PC-3 (cell line): Measurements from ENCODE around the gene NEU3. TPM values are rescaled to one million over a fixed set of nuclear protein-coding genes. Genes with fewer than 3 reads are reported as not detected.

ENCODE experiments used
- ATAC-seq: fragments of 200-7000 bp; cut with Tn5 transposase; 2 replicates; pipeline ENCODE4 v1.9.1; 2020; ENCODE audit warnings: mild to moderate bottlenecking, moderate library complexity
- BruUV-seq: library from RNA; stranded (reverse); fragments of 400-500 nt; replicated peaks from 2 replicates; lab custom pipeline; 2021; lab: Mats Ljungman, UMichigan
- CTCF ChIA-PET: fragments of 300-600 bp; sonication (Branson Sonifier 250); formaldehyde crosslinking; loops from one replicate; lab custom pipeline; 2022; ENCODE audit warnings: antibody characterized with exemption; lab: Charles Lee
- POLR2A ChIA-PET: fragments of 300-600 bp; sonication (Branson Sonifier 250); formaldehyde crosslinking; loops from one replicate; lab custom pipeline; 2022; ENCODE audit warnings: antibody characterized with exemption; ENCODE audit not compliant: unreplicated experiment; lab: Charles Lee
- DNase-seq: peaks from one replicate; pipeline ENCODE4 v3.0.0-alpha.2; 2015
- H2AFZ ChIP-seq: fragments of 300-600 bp; sonication (generic); 2 replicates; pipeline ENCODE4 v1.6.0; 2016; ENCODE audit warnings: antibody characterized with exemption, low read length
- H3F3A ChIP-seq: fragments of 300-600 bp; sonication (generic); one replicate; pipeline ENCODE4 v1.6.0; 2017; ENCODE audit warnings: antibody characterized with exemption, low read length, control low read depth, mild to moderate bottlenecking; ENCODE audit not compliant: unreplicated experiment
- H3K27ac ChIP-seq: fragments of 300-600 bp; sonication (generic); 2 replicates; pipeline ENCODE4 v1.5.1; 2016; ENCODE audit warnings: mild to moderate bottlenecking, low read length
- H3K27me3 ChIP-seq: fragments of 300-600 bp; sonication (generic); 2 replicates; pipeline ENCODE4 v1.6.1; 2016; ENCODE audit warnings: low read length, mixed read lengths
- H3K36me3 ChIP-seq: fragments of 300-600 bp; sonication (generic); 2 replicates; pipeline ENCODE4 v1.6.1; 2016; ENCODE audit warnings: low read depth, mixed run types, low read length, mixed read lengths
- H3K4me1 ChIP-seq: fragments of 300-600 bp; sonication (generic); 2 replicates; pipeline ENCODE4 v1.5.1; 2016; ENCODE audit warnings: low read length; ENCODE audit not compliant: insufficient read depth
- H3K4me2 ChIP-seq: fragments of 300-600 bp; sonication (generic); 2 replicates; pipeline ENCODE4 v1.6.0; 2016; ENCODE audit warnings: low read length
- H3K4me3 ChIP-seq: fragments of 300-600 bp; sonication (generic); 2 replicates; pipeline ENCODE4 v1.5.1; 2016; ENCODE audit warnings: mild to moderate bottlenecking, low read length, mixed read lengths
- H3K79me2 ChIP-seq: fragments of 300-600 bp; sonication (generic); 2 replicates; pipeline ENCODE4 v1.6.1; 2017; ENCODE audit warnings: low read length, mixed read lengths
- H3K9ac ChIP-seq: fragments of 300-600 bp; sonication (generic); 2 replicates; pipeline ENCODE4 v1.6.0; 2016; ENCODE audit warnings: mild to moderate bottlenecking, low read length
- H3K9me2 ChIP-seq: fragments of 300-600 bp; sonication (generic); replicated peaks from 2 replicates; pipeline ENCODE4 v1.6.1; 2016; ENCODE audit warnings: mixed run types, low read length, mixed read lengths
- H3K9me3 ChIP-seq: fragments of 300-600 bp; sonication (generic); 2 replicates; pipeline ENCODE4 v1.6.1; 2016; ENCODE audit warnings: low read length, mixed read lengths
- H4K20me1 ChIP-seq: fragments of 300-600 bp; sonication (generic); 2 replicates; pipeline ENCODE4 v1.6.1; 2016; ENCODE audit warnings: low read length, mixed read lengths
- CTCF ChIP-seq: fragments of 300-600 bp; sonication (generic); conservative IDR thresholded peaks from 2 replicates; pipeline ENCODE4 v1.5.1; 2017; ENCODE audit warnings: antibody characterized with exemption, low read depth, mild to moderate bottlenecking, low read length
- EZH2 ChIP-seq: fragments of 300-600 bp; sonication (generic); IDR thresholded peaks from one replicate; pipeline ENCODE4 v1.6.1; 2017; ENCODE audit warnings: antibody characterized with exemption, mild to moderate bottlenecking, low read length; ENCODE audit not compliant: unreplicated experiment
- EZH2phosphoT487 ChIP-seq: fragments of 300-600 bp; sonication (generic); IDR thresholded peaks from 2 replicates; pipeline ENCODE4 v1.6.1; 2018; ENCODE audit warnings: mild to moderate bottlenecking, antibody characterized with exemption, low read length, borderline replicate concordance
- intact Hi-C: fragments of 100-400 bp; cut with micrococcal nuclease; formaldehyde crosslinking; loops from 2 replicates; pipeline ENCODE4 v1.9.0; 2023
- total RNA-seq: library from RNA; depleted of rRNA; stranded (reverse); fragments of >200 nt; gene quantifications from 2 replicates; pipeline ENCODE4 v1.2.3, GENCODE V29; 2014

NEU3 gene
- total RNA-seq, 1 experiment from 2014 or later: 15.7 TPM

GRCh38 chr11:74990941-74991340, 2.2 kb downstream of the NEU3 start:
- H3K9ac ChIP-seq: no peak overlapping the region
- H3K4me2 ChIP-seq: peak overlapping the region; percentile 89
- H3K9me2 ChIP-seq: no peaks in the 10 kb centered on the region
- no peaks in the 10 kb centered on the region for H3K9me3 ChIP-seq
- no peak overlapping the region for H2AFZ ChIP-seq
- H3K27ac ChIP-seq: no peak overlapping the region
- no peaks in the 10 kb centered on the region for H4K20me1 ChIP-seq
- ATAC-seq (no peak), DNase-seq (no peak)
- H3K79me2 ChIP-seq: peaks cover 34% of the 10 kb centered on the region
- H3K27me3 ChIP-seq: no peaks in the 10 kb centered on the region
- intact Hi-C loops: no loop called here
- H3K4me1 ChIP-seq: peaks cover 10% of the 10 kb centered on the region
- CTCF ChIA-PET: no interaction called here
- no peaks in the 10 kb centered on the region for H3F3A ChIP-seq
- no TSS peak for BruUV-seq
- no peak overlapping the region for H3K4me3 ChIP-seq
- H3K36me3 ChIP-seq: peaks cover 8% of the 10 kb centered on the region; the same call in 1 of the 2 replicates
- TF ChIP-seq EZH2phosphoT487: no peak
- no peak for TF ChIP-seq EZH2
- TF ChIP-seq CTCF: no peak
- POLR2A ChIA-PET: no interaction called here

DNA sequence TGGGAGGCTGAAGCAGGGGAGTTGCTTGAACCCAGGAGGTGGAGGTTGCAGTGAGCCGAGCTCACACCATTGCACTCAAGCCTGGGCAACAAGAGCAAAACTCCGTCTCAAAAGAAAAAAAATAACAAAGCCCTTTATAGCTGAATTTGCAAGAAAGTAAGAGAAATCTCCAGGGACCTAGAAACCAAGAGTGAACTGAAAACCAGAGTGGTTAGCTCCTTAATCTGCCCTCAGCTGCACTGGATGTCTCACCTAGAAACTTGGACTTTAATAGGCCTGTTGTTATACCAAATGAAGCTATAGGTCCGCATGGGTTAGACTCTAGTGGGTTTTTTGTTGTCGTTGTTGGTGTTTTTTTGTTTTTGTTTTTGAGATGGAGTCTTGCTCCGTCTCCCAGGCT, 4.1 kb downstream of the NEU3 start:
- Histone ChIP-seq H3K4me3 (no peak overlapping the region), H3K9me3 (no peaks in the 10 kb centered on the region), H3K27ac (no peak overlapping the region), H3K79me2 (peaks cover 34% of the 10 kb centered on the region), H3K4me2 (no peak overlapping the region), H3K27me3 (no peaks in the 10 kb centered on the region), H3K36me3 (peaks cover 14% of the 10 kb centered on the region; the same call in 1 of the 2 replicates), H3K9me2 (no peaks in the 10 kb centered on the region), H4K20me1 (no peaks in the 10 kb centered on the region), H3K9ac (no peak overlapping the region), H2AFZ (no peak overlapping the region), H3F3A (no peaks in the 10 kb centered on the region), H3K4me1 (peaks cover 10% of the 10 kb centered on the region)
- no peak for ATAC-seq
- TF ChIP-seq CTCF (no peak), EZH2 (no peak), EZH2phosphoT487 (no peak)
- no TSS peak for BruUV-seq
- DNase-seq: no peak
- intact Hi-C loops: no loop called here
- POLR2A ChIA-PET: interaction anchor here (0.6 kb wide), 1 partner anchor 9 kb away, joined by 5 read pairs; no protein-coding TSS in a partner anchor
- CTCF ChIA-PET: no interaction called here

DNA sequence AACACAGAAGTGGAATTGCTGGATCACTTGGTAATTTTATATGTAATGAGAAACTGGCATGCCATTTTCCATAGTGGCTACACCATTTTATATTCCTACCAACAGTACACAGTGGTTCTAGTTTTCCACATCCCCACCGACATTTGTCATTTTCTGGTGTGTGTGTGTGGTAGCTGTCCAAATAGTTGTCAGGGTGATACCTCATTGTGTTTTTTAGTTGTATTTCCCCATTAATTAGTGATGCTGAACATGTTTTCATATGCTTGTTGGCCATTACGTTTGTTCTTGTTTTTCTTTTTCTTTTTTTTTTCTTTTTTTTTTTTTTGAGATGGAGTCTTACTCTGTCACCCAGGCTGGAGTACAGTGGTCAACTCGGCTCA, 12.2 kb downstream of the NEU3 start:
- no peak overlapping the region for H3K4me2 ChIP-seq
- DNase-seq (no peak), ATAC-seq (no peak)
- H3K27ac ChIP-seq: no peak overlapping the region
- POLR2A ChIA-PET: no interaction called here
- no peak overlapping the region for H2AFZ ChIP-seq
- intact Hi-C loops: no loop called here
- H3K36me3 ChIP-seq: peaks cover 13% of the 10 kb centered on the region; the same call in 1 of the 2 replicates
- H3K9ac ChIP-seq: no peak overlapping the region
- BruUV-seq: no TSS peak
- no peaks in the 10 kb centered on the region for H3K4me1 ChIP-seq
- no peaks in the 10 kb centered on the region for H3K9me3 ChIP-seq
- H3K9me2 ChIP-seq: no peaks in the 10 kb centered on the region
- no peaks in the 10 kb centered on the region for H4K20me1 ChIP-seq
- TF ChIP-seq EZH2phosphoT487 (no peak), EZH2 (no peak), CTCF (no peak)
- H3K27me3 ChIP-seq: no peaks in the 10 kb centered on the region
- no peak overlapping the region for H3K4me3 ChIP-seq
- H3K79me2 ChIP-seq: no peaks in the 10 kb centered on the region
- CTCF ChIA-PET: no interaction called here
- no peaks in the 10 kb centered on the region for H3F3A ChIP-seq
